HG03469 (cell line): ENCODE results near the gene OR2A14.
"Not testable (repeated sequence)": the region's sequence is repeated elsewhere in the genome, so short reads cannot be mapped to it uniquely, and the experiment has no call there.

ENCODE experiments used
- ATAC-seq: cut with Tn5 transposase; IDR thresholded peaks from one replicate; pipeline ENCODE4 v1.9.1; 2021; ENCODE audit warnings: mild to moderate bottlenecking, moderate library complexity, moderate number of reproducible peaks; ENCODE audit not compliant: unreplicated experiment

OR2A14 gene, protein sequence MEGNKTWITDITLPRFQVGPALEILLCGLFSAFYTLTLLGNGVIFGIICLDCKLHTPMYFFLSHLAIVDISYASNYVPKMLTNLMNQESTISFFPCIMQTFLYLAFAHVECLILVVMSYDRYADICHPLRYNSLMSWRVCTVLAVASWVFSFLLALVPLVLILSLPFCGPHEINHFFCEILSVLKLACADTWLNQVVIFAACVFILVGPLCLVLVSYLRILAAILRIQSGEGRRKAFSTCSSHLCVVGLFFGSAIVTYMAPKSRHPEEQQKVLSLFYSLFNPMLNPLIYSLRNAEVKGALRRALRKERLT

DNA sequence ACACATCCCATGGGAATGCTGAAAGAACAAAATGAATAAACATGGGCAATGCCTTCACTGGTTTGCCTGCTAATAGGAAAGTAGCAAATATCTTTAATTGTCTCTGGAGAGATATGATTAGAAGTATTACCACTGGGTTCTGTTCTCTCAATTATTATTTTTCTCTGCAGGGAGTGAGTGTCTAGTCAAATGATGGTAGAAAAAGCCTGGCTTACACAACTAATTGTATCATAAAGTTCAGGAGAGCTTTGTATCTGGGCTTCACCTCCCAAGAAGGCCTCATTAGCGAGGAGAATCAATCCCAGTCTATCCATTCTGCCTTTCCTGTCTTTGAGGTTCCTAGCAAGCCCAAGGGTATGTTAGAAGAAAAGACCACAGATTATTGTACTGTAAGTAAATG is at the start of gene OR2A14:
OR2A14 (plus strand) TSS at position 301 of the 400 bp plus-strand sequence. CDS start 5,937 bp downstream, outside the sequence.
- no peak for ATAC-seq

GRCh38 chr7:144074374-144074773 is 48.6 kb upstream of the OR2A14 start:
- ATAC-seq, result no peak

DNA sequence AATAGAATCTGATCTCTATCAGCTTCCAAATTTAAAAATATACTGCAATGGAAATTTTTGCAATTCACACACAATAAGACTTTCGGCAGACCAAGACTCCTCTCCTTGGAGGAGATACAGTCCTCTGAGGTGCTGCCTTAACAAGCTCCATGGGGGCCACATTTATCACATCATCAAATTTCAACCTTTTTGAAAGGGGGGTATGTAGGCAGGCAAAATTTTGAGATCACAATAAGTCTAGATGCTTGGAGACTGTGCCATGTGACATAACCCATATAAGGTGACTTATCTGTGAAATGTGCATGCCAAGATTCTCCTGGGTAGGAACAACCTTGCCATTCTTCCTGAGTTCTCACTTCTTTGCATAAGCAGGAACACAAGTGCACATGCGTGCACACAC is 37.0 kb upstream of the OR2A14 start, which contains the start of gene OR2A12:
OR2A12 (plus strand) TSS at position 301 of the 400 bp plus-strand sequence. CDS start 8,830 bp downstream, outside the sequence.
- no peak for ATAC-seq

GRCh38 chr7:144086730-144087129 is 36.2 kb upstream of the OR2A14 start:
- ATAC-seq, result no peak

- ATAC-seq, result no peak
These were observed 35.7 kb upstream of the OR2A14 start for GRCh38 chr7:144087230-144087629.

- ATAC-seq, result no peak
These were observed 32.3 kb upstream of the OR2A14 start for GRCh38 chr7:144090667-144091066.

- no peak for ATAC-seq
These were observed 24.2 kb upstream of the OR2A14 start for GRCh38 chr7:144098776-144099175.

- ATAC-seq, result no peak
These were observed 22.4 kb upstream of the OR2A14 start for GRCh38 chr7:144100607-144101006.

DNA sequence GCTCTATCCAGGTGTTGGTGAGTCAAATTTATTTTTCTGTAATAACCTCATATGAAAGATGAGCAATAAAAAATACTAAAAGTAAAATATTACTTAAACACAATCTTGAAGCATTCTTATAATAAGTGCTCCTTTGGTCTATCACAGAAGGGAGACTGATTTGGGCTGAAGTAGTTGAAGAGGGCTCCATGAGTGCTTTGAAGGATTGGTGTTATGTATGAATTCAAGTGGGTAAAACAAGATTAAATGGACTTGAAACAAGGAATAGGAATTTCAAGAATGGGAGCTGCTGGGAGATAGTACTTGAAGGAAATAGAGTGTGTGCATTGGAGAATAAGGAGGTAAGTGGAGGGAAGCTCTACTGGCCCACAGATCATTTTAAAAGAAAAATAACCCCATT is 20.9 kb upstream of the OR2A14 start:
- no peak for ATAC-seq

GRCh38 chr7:144105211-144105610 is 17.8 kb upstream of the OR2A14 start:
- ATAC-seq, result no peak

GRCh38 chr7:144109283-144109682 is 13.7 kb upstream of the OR2A14 start, which contains the start of gene OR2A2:
OR2A2 (plus strand) TSS chr7:144109583; CDS start chr7:144109583, 0 bp downstream.
- ATAC-seq, result no peak

DNA sequence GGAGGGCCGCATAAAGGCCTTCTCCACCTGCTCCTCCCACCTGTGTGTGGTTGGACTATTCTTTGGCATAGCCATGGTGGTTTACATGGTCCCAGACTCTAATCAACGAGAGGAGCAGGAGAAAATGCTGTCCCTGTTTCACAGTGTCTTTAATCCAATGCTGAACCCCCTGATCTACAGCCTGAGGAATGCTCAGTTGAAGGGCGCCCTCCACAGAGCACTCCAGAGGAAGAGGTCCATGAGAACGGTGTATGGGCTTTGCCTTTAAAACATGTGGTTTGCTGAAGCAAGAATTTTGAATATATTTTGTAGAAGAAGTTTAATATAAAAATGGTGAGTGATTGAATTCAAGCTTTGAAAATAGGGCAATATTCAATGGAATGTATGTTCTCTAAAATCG is 12.7 kb upstream of the OR2A14 start:
- no peak for ATAC-seq

DNA sequence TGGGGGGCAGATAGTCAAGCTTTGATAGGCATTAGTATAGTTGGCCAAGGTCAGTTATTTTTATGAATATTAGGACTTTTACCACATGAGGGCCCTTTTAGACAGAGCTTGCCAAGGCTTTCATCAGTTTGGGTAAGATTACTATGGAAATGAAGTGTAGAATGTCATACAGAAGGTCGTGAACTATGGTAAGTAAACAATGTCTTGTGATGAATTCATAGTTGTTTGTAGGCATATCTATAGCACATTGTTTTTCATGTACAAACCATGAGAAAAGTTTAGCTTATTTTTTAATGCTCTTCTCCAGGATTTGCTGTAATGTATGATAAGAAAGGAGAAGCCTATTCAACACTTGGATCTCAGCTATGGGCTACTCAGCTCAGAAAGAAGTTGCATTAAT is 9.3 kb upstream of the OR2A14 start:
- no peak for ATAC-seq

DNA sequence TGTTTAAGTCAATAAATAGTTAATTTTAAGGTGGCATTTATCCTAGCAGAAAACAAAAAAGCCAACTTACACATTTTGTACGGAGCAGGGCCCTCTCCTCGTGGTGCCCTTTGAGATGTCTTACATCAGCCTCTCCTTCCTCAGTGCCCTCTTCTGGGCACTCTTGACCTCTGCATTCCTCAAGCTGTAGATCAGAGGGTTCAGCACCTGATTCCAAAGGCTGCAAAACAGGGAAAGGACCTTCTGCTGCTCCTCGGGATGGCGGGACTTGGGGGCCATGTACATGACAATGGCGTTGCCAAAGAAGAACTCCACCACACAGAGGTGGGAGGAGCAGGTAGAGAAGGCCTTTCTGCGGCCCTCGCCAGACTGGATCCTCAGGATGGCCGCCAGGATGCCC is 4.6 kb upstream of the OR2A14 start:
- no peak for ATAC-seq

GRCh38 chr7:144127714-144128334 is 4.8 kb downstream of the OR2A14 start:
- ATAC-seq, result peak; percentile 98

- ATAC-seq, result not testable (repeated sequence)
These were observed 6.6 kb downstream of the OR2A14 start for GRCh38 chr7:144129601-144130000.

DNA sequence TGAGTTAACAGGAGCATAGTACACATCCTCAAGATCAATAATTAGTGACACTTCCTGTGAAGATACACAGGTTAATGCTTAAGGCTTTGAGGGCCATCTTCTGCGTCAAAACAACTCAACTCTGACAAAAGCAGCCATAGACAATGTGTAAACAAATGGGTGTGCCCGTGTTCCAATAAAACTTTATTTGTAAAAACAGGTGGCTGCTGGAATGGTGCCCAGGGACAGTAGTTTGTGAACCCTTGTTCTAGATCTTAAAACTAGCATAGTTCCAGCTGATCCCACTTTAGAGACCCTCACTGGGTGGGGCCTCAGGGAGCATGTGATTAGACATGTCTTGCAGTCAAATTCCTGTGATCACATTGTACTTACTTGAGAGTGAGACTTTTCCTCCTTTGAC is 7.8 kb downstream of the OR2A14 start:
- ATAC-seq, result no peak

DNA sequence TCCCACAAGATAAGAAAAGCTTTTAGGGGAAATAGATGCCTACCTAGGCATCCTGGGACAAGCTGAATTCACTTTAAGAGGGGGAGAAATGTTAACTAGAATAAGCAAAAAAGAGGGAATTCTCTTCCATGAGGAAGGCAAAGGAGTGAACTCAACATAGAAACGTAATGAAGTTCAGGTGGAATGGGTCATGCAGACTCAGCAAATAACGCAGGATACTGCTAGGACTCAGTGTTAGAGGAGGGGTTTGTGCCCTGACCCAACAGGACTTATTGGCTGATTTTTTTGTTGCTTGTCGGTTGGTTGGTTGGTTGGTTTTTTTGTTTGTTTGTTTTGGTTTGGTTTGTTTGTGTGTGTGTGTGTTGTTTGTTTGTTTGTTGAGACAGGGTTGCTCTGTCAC is 9.3 kb downstream of the OR2A14 start:
- ATAC-seq, result no peak

DNA sequence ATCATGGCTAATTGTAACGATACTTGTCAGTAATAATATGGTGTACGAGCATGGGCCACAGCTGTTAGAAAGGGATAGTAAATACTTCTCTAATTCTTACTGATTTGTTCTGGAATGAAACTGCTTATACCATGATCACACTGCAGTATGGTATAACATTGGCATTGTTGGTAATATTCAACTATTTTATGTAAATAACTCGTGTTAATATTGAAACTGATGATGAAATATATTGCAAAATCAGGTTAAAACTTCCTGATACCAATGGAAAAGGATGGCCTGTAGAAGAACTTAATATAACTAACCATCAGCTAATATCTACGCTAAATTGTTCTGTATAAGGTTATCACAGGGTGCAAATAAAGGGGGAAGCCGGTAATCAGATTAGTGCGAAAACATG is 10.3 kb downstream of the OR2A14 start:
- ATAC-seq, result no peak

DNA sequence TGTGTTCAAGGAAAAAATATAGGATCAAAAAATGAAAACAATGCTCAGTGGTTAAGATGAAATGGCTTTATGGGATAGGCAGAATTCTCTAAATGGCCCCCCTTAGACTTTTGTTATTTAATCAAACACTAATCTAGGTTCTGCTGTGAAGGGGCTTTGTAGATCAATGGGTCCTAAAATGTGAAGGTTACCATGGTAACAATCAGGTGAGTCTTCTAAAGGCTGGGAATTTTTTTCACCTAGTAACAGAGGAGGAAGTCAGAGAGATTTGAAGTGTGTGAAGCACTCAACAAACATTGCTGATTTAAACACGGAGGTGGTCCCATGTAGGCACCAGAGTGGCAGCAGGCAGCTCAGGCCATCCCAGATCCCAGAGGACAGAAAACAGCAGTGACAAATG is 11.1 kb downstream of the OR2A14 start:
- ATAC-seq, result no peak

DNA sequence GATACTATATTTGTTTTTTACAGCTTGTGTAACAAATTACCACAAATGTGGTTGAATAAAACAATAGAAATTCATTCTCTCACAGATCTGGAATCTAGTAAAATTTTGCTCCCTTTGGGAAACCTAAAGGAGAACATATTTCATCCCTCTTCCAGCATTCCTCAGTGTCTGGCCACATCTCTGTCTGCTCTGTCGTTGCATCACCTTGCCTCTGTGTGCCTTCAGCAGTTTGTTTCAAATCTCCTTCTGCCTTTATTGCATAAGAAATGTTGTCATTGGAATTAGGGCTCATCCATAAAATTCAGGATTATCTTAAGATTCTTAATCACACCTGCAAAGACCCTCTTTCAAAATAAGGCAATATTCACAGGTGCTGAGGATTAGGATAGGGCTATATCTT is 14.5 kb downstream of the OR2A14 start:
- ATAC-seq, result no peak

- no peak for ATAC-seq
These were observed 19.2 kb downstream of the OR2A14 start for GRCh38 chr7:144142187-144142586.
